Measurements from ENCODE around the gene CSAD. TPM values are rescaled to one million over a fixed set of nuclear protein-coding genes. Genes with fewer than 3 reads are reported as not detected.

Gene CSAD
- polyA plus RNA-seq, 1 of the 3 experiments (the other 2 are of a cell fraction): 32.2 TPM

DNA sequence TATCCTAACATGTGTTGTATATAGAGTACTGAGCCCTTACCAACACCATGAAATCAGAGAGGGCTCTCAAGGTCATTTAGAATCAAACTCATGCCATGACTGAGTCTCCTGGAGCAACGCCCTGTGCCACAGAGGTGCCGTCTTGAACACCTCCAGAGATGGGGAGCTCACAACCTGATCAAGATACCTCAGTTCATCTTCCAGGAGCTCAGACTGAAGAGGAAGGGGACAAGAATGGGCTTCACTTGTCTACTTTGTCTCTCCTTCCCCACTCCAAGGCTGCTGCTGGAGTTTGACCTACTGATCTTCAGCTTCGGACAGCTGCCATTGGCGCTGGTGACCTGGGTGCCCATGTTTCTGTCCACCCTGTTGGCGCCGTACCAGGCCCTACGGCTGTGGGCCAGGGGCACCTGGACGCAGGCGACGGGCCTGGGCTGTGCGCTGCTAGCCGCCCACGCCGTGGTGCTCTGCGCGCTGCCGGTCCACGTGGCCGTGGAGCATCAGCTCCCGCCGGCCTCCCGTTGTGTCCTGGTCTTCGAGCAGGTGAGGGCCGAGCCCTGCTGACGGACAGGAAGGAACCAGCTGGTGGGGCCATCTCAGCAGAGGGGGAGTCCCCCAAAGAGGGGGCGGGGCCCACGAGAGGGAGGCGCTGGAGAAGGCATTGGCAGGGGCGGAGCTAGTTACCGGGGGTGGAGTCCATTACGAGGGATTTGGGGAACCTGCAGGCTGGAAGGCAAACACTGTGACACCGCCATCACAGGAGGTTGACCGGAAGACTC is 65.4 kb downstream of the CSAD start:
- Histone ChIP-seq H3K79me2 (ENCODE audit: insufficient read depth) (no peaks in the 10 kb centered on the region), H3K27me3 (ENCODE audit: insufficient read depth) (no peaks in the 10 kb centered on the region), H3F3A (replicated peaks; ENCODE audit: insufficient read depth) (no peaks in the 10 kb centered on the region), H3K4me3 (ENCODE audit: low read depth in 2 of 2, low read length in 1 of 2) (no peak overlapping the region), H3K9me3 (no peaks in the 10 kb centered on the region), H3K4me1 (ENCODE audit: control insufficient read depth in 1 of 2, insufficient read depth in 2 of 2, low read depth in 1 of 2, low read length in 1 of 2) (peaks cover 0 to 4% of the 10 kb centered on the region in 2 experiments; a peak in 1 of 4 replicates), H2AFZ (ENCODE audit: low read depth) (no peak overlapping the region), H3K9me2 (no peaks in the 10 kb centered on the region), H3K27ac (ENCODE audit: low read depth in 2 of 2, low read length in 1 of 2) (no peak overlapping the region), H3K36me3 (replicated peaks in 1 of 2; ENCODE audit: control insufficient read depth in 1 of 2, insufficient read depth in 2 of 2, low read length in 1 of 2) (no peaks in the 10 kb centered on the region), H3K4me2 (no peak overlapping the region), H4K20me1 (ENCODE audit: insufficient read depth) (no peaks in the 10 kb centered on the region), H3K9ac (no peak overlapping the region)
- ChIA-PET CTCF (interaction anchor here (1.0 to 1.3 kb wide), 2 partner anchors 49 to 134 kb away, joined by 3 read pairs; no protein-coding TSS in a partner anchor), POLR2A (no interaction called here)
- TF ChIP-seq YY1 (IDR thresholded peaks at IDR 0.05; ENCODE audit: low read depth) (no peak), RFX5 (IDR thresholded peaks at IDR 0.05; ENCODE audit: low read length) (no peak), ELF1 (IDR thresholded peaks at IDR 0.05) (no peak), NFIC (IDR thresholded peaks at IDR 0.05; ENCODE audit: borderline replicate concordance) (no peak), MXI1 (IDR thresholded peaks at IDR 0.05; ENCODE audit: low read depth, low read length) (no peak), FOXM1 (IDR thresholded peaks at IDR 0.05; ENCODE audit: low read depth) (no peak), SIN3A (IDR thresholded peaks at IDR 0.05; ENCODE audit: borderline replicate concordance, low read depth, low read length) (no peak), RXRA (IDR thresholded peaks at IDR 0.05; ENCODE audit: borderline replicate concordance, low read depth) (no peak), GABPA (IDR thresholded peaks at IDR 0.05; ENCODE audit: low read depth) (no peak), NRF1 (IDR thresholded peaks at IDR 0.05; ENCODE audit: low read depth, low read length) (no peak), GATA2 (CRISPR knock-in tag; IDR thresholded peaks at IDR 0.05) (no peak)
- TF ChIP-seq, protein P1, sequence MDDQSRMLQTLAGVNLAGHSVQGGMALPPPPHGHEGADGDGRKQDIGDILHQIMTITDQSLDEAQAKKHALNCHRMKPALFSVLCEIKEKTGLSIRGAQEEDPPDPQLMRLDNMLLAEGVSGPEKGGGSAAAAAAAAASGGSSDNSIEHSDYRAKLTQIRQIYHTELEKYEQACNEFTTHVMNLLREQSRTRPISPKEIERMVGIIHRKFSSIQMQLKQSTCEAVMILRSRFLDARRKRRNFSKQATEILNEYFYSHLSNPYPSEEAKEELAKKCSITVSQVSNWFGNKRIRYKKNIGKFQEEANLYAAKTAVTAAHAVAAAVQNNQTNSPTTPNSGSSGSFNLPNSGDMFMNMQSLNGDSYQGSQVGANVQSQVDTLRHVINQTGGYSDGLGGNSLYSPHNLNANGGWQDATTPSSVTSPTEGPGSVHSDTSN (IDR thresholded peaks at IDR 0.05): no peak
- TF ChIP-seq, protein P2, sequence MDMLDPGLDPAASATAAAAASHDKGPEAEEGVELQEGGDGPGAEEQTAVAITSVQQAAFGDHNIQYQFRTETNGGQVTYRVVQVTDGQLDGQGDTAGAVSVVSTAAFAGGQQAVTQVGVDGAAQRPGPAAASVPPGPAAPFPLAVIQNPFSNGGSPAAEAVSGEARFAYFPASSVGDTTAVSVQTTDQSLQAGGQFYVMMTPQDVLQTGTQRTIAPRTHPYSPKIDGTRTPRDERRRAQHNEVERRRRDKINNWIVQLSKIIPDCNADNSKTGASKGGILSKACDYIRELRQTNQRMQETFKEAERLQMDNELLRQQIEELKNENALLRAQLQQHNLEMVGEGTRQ (IDR thresholded peaks at IDR 0.05; ENCODE audit: borderline replicate concordance, low read depth, low read length): no peak
- TF ChIP-seq, protein P3, sequence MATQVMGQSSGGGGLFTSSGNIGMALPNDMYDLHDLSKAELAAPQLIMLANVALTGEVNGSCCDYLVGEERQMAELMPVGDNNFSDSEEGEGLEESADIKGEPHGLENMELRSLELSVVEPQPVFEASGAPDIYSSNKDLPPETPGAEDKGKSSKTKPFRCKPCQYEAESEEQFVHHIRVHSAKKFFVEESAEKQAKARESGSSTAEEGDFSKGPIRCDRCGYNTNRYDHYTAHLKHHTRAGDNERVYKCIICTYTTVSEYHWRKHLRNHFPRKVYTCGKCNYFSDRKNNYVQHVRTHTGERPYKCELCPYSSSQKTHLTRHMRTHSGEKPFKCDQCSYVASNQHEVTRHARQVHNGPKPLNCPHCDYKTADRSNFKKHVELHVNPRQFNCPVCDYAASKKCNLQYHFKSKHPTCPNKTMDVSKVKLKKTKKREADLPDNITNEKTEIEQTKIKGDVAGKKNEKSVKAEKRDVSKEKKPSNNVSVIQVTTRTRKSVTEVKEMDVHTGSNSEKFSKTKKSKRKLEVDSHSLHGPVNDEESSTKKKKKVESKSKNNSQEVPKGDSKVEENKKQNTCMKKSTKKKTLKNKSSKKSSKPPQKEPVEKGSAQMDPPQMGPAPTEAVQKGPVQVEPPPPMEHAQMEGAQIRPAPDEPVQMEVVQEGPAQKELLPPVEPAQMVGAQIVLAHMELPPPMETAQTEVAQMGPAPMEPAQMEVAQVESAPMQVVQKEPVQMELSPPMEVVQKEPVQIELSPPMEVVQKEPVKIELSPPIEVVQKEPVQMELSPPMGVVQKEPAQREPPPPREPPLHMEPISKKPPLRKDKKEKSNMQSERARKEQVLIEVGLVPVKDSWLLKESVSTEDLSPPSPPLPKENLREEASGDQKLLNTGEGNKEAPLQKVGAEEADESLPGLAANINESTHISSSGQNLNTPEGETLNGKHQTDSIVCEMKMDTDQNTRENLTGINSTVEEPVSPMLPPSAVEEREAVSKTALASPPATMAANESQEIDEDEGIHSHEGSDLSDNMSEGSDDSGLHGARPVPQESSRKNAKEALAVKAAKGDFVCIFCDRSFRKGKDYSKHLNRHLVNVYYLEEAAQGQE (IDR thresholded peaks at IDR 0.05; ENCODE audit: low read depth, low read length): no peak
- TF ChIP-seq, protein P4, sequence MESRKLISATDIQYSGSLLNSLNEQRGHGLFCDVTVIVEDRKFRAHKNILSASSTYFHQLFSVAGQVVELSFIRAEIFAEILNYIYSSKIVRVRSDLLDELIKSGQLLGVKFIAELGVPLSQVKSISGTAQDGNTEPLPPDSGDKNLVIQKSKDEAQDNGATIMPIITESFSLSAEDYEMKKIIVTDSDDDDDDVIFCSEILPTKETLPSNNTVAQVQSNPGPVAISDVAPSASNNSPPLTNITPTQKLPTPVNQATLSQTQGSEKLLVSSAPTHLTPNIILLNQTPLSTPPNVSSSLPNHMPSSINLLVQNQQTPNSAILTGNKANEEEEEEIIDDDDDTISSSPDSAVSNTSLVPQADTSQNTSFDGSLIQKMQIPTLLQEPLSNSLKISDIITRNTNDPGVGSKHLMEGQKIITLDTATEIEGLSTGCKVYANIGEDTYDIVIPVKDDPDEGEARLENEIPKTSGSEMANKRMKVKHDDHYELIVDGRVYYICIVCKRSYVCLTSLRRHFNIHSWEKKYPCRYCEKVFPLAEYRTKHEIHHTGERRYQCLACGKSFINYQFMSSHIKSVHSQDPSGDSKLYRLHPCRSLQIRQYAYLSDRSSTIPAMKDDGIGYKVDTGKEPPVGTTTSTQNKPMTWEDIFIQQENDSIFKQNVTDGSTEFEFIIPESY (IDR thresholded peaks at IDR 0.05; ENCODE audit: borderline replicate concordance, low read depth): no peak
- DNase-seq: no peak
- WGBS (ENCODE audit: low lambda C conversion rate): 93% methylated on average over 30 of the region's 33 CpGs
